DOHH2 (cell line): Measurements from ENCODE around the gene RAD51B.

Experiments used
- EZH2phosphoT487 ChIP-seq: fragments of 200-600 bp; sonication (generic); IDR thresholded peaks from 2 replicates; pipeline ENCODE4 v1.6.1; 2017; ENCODE audit warnings: borderline replicate concordance, mild to moderate bottlenecking, antibody characterized with exemption, low read length, moderate library complexity, mixed read lengths
- TF ChIP-seq, protein P1 (sequence below): fragments of 200-600 bp; sonication (generic); IDR thresholded peaks from one replicate; pipeline ENCODE4 v1.5.1; 2014; ENCODE audit warnings: antibody characterized with exemption, mild to moderate bottlenecking, low read depth, low read length; ENCODE audit not compliant: poor library complexity, severe bottlenecking

DNA sequence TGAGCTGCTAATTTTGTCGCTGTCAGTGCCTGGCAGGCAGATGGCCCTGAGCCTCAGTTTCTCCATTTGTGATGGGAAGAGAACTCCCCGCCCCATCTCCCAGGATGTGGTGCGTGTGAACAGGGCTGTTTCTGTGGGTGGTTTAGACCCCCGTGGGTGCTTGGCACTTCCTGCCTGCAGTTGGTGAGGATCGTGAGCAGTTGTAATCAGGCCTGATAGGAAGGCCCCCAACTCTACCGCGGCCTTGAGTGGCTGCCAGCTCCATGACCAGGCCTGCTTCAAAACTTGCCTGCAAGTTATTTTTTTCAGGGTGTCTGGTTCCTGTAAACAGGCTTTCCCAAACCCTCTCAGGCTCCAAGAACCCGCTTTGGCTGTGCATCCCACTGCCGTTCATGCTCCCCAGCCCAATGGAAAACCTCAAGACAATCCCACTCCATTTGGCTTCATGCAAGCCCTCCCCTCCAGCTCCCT, 834.9 kb downstream of the RAD51B start:
- TF ChIP-seq, protein P1, sequence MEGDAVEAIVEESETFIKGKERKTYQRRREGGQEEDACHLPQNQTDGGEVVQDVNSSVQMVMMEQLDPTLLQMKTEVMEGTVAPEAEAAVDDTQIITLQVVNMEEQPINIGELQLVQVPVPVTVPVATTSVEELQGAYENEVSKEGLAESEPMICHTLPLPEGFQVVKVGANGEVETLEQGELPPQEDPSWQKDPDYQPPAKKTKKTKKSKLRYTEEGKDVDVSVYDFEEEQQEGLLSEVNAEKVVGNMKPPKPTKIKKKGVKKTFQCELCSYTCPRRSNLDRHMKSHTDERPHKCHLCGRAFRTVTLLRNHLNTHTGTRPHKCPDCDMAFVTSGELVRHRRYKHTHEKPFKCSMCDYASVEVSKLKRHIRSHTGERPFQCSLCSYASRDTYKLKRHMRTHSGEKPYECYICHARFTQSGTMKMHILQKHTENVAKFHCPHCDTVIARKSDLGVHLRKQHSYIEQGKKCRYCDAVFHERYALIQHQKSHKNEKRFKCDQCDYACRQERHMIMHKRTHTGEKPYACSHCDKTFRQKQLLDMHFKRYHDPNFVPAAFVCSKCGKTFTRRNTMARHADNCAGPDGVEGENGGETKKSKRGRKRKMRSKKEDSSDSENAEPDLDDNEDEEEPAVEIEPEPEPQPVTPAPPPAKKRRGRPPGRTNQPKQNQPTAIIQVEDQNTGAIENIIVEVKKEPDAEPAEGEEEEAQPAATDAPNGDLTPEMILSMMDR = no peak
- TF ChIP-seq EZH2phosphoT487 = no peak
